EH (cell line): ENCODE data around the gene LTO1.
A peak's percentile ranks its signal among the peaks of the same experiment; 100 is the strongest.

Experiments
- DNase-seq: peaks from one replicate; pipeline ENCODE4 v3.0.0-alpha.2; 2015; ENCODE audit warnings: low read depth

The LTO1 gene

GRCh38 chr11:69677749-69678148, 2.6 kb upstream of the LTO1 start:
- DNase-seq: no peak

- peak; percentile 84 for DNase-seq
Observed at GRCh38 chr11:69674267-69674885, 777 bp downstream of the LTO1 start.

GRCh38 chr11:69671734-69672465, 3.3 kb downstream of the LTO1 start:
- no peak for DNase-seq

GRCh38 chr11:69670158-69670845, 4.9 kb downstream of the LTO1 start:
- DNase-seq: peak; percentile 84

GRCh38 chr11:69669486-69669885, 5.7 kb downstream of the LTO1 start:
- no peak for DNase-seq

- DNase-seq: no peak
Observed at GRCh38 chr11:69667619-69668604, 7.2 kb downstream of the LTO1 start.

- DNase-seq: no peak
Observed at GRCh38 chr11:69666752-69667536, 8.2 kb downstream of the LTO1 start.

GRCh38 chr11:69666261-69666660, 8.9 kb downstream of the LTO1 start:
- no peak for DNase-seq

GRCh38 chr11:69665669-69666068, 9.5 kb downstream of the LTO1 start:
- DNase-seq: no peak

- no peak for DNase-seq
Observed at GRCh38 chr11:69664901-69665300, 10.3 kb downstream of the LTO1 start.

GRCh38 chr11:69664103-69664775, 10.9 kb downstream of the LTO1 start:
- no peak for DNase-seq

- no peak for DNase-seq
Observed at GRCh38 chr11:69663326-69663725, 11.8 kb downstream of the LTO1 start.

GRCh38 chr11:69662806-69663205, 12.3 kb downstream of the LTO1 start:
- DNase-seq: no peak

GRCh38 chr11:69662021-69662698, 13.0 kb downstream of the LTO1 start:
- no peak for DNase-seq

GRCh38 chr11:69661413-69661715, 13.8 kb downstream of the LTO1 start:
- DNase-seq: no peak

GRCh38 chr11:69660001-69660500, 15.1 kb downstream of the LTO1 start:
- no peak for DNase-seq

GRCh38 chr11:69659591-69659990, 15.6 kb downstream of the LTO1 start:
- no peak for DNase-seq

- no peak for DNase-seq
Observed at GRCh38 chr11:69658626-69659450, 16.3 kb downstream of the LTO1 start.
